ENCODE data around the gene STRAP.

STRAP gene

DNA sequence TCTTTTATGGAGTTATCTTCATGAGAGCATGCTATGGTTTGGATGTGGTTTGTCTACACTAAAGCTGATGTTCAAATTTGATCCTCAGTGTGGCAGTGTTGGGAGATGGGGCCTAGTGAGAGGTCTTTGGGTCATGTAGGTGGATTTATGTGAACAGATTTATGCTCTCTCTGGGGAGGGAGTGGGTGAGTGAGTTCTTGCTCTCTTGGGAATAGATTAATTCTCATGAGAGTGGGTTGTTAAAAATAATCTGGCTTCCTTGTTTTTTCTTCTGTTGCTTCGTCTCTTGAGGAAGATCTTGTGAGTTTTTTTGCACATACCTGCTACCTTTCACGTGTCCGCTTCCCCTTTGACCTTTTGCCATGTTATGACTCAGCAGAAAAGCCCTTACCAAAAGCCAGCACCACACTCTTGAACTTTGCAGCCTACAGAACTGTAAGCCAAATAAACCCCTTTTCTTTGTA, 49.4 kb downstream of the STRAP start:
- H3K9me3 ChIP-seq (ENCODE audit: control insufficient read depth, insufficient read depth, low read depth, low read length), result no peaks in the 10 kb centered on the region
- no peak overlapping the region for H3K27ac ChIP-seq (ENCODE audit: extremely low read depth, low read depth, low read length)
- no peaks in the 10 kb centered on the region for H3K36me3 ChIP-seq (ENCODE audit: control insufficient read depth in 2 of 2, insufficient read depth in 1 of 2, low read length in 2 of 2)
- H3K4me3 ChIP-seq (ENCODE audit: low read depth, low read length), result no peak overlapping the region
- CTCF ChIA-PET, result interaction anchor here (1.1 kb wide), 1 partner anchor 48 kb away, joined by 3 read pairs; no protein-coding TSS in a partner anchor
- POLR2A ChIA-PET, result no interaction called here
- peaks cover 11% of the 10 kb centered on the region for H3K4me1 ChIP-seq (ENCODE audit: control insufficient read depth, insufficient read depth, low read length)
- TF ChIP-seq, protein P1, sequence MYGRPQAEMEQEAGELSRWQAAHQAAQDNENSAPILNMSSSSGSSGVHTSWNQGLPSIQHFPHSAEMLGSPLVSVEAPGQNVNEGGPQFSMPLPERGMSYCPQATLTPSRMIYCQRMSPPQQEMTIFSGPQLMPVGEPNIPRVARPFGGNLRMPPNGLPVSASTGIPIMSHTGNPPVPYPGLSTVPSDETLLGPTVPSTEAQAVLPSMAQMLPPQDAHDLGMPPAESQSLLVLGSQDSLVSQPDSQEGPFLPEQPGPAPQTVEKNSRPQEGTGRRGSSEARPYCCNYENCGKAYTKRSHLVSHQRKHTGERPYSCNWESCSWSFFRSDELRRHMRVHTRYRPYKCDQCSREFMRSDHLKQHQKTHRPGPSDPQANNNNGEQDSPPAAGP (tag by site-specific recombination; IDR thresholded peaks at IDR 0.05), result no peak
- TF ChIP-seq ZSCAN23 (tag by site-specific recombination; IDR thresholded peaks at IDR 0.05) (no peak), ZNF48 (tag by site-specific recombination; IDR thresholded peaks at IDR 0.05) (no peak), ZNF654 (tag by site-specific recombination; IDR thresholded peaks at IDR 0.05; ENCODE audit: low read depth) (0 out of 2 replicates have a peak, but pooled peaks have one; percentile 6), ZNF433 (tag by site-specific recombination; IDR thresholded peaks at IDR 0.05; ENCODE audit: low read depth) (no peak), WT1 (tag by site-specific recombination; IDR thresholded peaks at IDR 0.05) (peak; percentile 55), ZNF423 (tag by site-specific recombination; IDR thresholded peaks at IDR 0.05) (peak; percentile 69; the same call in 1 of the 2 replicates), ZNF174 (tag by site-specific recombination; IDR thresholded peaks at IDR 0.05) (no peak), ZNF555 (tag by site-specific recombination; conservative IDR thresholded peaks at IDR 0.05) (no peak), MZF1 (tag by site-specific recombination; IDR thresholded peaks at IDR 0.05; ENCODE audit: borderline replicate concordance) (no peak; the same call in 1 of the 2 replicates), ZNF366 (tag by site-specific recombination; conservative IDR thresholded peaks at IDR 0.05) (no peak), ZNF549 (tag by site-specific recombination; IDR thresholded peaks at IDR 0.05) (no peak), SP7 (tag by site-specific recombination; IDR thresholded peaks at IDR 0.05) (no peak), RBAK (tag by site-specific recombination; IDR thresholded peaks at IDR 0.05) (no peak), ZFHX2 (tag by site-specific recombination; conservative IDR thresholded peaks at IDR 0.05) (peak; percentile 92), ZNF280C (tag by site-specific recombination; IDR thresholded peaks at IDR 0.05) (no peak), ZNF501 (tag by site-specific recombination; IDR thresholded peaks at IDR 0.05) (no peak), ZNF664 (tag by site-specific recombination; IDR thresholded peaks at IDR 0.05) (no peak), ZNF843 (tag by site-specific recombination; IDR thresholded peaks at IDR 0.05) (0 out of 2 replicates have a peak, but pooled peaks have one; percentile 19), ZNF24 (tag by site-specific recombination; IDR thresholded peaks at IDR 0.05) (no peak), TCF7L2 (IDR thresholded peaks at IDR 0.05; ENCODE audit: borderline replicate concordance, low read depth, low read length) (no peak), ZNF830 (tag by site-specific recombination; IDR thresholded peaks at IDR 0.05; ENCODE audit: low read depth) (no peak), ZFP3 (tag by site-specific recombination; IDR thresholded peaks at IDR 0.05; ENCODE audit: low read depth) (no peak), ZNF391 (tag by site-specific recombination; IDR thresholded peaks at IDR 0.05; ENCODE audit: borderline replicate concordance, low read depth) (no peak), ZNF112 (tag by site-specific recombination; IDR thresholded peaks at IDR 0.05) (no peak), ZNF239 (tag by site-specific recombination; IDR thresholded peaks at IDR 0.05) (no peak), GLIS1 (tag by site-specific recombination; IDR thresholded peaks at IDR 0.05) (no peak), SP3 (tag by site-specific recombination; IDR thresholded peaks at IDR 0.05) (no peak), ZBTB17 (tag by site-specific recombination; IDR thresholded peaks at IDR 0.05) (no peak), IKZF3 (tag by site-specific recombination; IDR thresholded peaks at IDR 0.05) (no peak), ZNF600 (tag by site-specific recombination; IDR thresholded peaks at IDR 0.05) (no peak), ZNF148 (tag by site-specific recombination; IDR thresholded peaks at IDR 0.05; ENCODE audit: borderline replicate concordance) (no peak)
- TF ChIP-seq, protein P2, sequence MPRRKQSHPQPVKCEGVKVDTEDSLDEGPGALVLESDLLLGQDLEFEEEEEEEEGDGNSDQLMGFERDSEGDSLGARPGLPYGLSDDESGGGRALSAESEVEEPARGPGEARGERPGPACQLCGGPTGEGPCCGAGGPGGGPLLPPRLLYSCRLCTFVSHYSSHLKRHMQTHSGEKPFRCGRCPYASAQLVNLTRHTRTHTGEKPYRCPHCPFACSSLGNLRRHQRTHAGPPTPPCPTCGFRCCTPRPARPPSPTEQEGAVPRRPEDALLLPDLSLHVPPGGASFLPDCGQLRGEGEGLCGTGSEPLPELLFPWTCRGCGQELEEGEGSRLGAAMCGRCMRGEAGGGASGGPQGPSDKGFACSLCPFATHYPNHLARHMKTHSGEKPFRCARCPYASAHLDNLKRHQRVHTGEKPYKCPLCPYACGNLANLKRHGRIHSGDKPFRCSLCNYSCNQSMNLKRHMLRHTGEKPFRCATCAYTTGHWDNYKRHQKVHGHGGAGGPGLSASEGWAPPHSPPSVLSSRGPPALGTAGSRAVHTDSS (tag by site-specific recombination; IDR thresholded peaks at IDR 0.05), result no peak
